ENCODE measurements around the gene MAGI2.

Gene MAGI2

DNA sequence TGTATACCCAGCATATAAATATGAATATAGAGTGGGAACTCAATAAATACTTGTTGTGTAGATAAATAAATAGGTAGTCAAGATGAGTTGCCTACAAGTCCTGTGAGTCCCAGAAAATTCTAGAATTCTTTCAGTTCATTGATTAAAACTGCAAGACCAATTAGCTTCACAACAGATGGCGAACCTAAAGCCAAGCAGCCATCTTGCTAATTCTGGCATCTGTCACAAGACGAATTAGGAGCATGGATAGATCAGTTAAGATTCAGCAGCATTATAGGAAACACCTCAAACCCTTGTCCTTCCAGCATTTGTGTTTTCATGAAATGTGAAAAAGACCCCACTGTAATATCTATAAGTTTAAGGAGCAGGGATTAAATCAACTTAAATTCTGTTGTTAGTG lies 552.7 kb downstream of the MAGI2 start:
- no peak for DNase-seq

DNA sequence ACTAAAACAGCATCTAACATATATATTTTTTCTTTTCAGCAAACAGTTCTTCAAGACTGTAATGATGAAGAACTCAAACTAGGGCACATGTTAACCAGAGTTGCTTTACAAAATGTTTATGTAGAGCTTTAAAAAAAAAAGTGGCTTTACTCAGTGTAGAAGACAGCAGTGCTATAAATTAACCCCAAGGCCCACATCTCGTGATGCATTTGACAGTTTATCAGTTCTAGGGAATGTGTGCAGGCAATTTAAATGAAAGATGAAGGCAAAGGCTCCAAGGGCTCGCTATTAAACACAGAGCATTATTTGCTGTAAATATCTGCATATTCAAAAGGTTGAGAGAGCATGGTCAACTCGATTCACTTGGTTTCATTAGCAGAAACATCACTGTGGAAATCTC lies 558.1 kb downstream of the MAGI2 start:
- no peak for DNase-seq

DNA sequence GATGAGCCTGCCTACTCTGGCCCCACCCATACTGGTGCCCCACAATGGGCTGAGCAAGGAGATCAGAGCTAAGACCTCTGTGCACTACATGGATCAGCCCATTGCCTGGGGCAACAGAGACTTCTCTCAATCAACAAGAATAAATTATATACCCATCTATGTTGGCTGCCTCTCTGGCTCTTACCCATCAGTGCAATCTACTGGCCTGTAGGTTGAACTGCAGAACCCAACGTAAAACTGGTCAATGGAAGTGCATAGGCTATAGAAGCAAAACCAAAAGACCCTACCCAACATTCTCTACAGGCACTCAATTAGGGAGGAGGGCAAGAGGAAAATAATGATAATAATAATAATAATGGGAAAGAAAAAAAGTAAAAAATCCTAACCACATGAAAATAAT lies 574.3 kb downstream of the MAGI2 start:
- no peak for DNase-seq

DNA sequence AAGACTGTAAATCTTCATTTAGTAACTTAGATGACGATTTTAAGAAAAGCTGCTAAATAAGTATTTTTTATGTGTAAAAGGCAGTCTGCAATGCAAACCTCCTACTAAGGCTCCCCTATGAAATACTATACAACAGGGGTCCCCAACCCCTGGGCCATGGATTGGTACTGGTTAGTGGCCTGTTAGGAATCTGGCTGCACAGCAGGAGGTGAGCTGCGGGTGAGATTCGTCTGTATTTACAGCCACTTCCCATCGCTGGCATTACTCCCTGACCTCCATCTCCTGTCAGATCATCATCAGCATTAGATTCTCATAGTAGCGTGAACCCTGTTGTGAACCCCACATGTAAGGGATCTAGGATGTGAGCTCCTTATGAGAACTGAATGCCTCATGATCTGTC lies 580.4 kb downstream of the MAGI2 start:
- no peak for DNase-seq

DNA sequence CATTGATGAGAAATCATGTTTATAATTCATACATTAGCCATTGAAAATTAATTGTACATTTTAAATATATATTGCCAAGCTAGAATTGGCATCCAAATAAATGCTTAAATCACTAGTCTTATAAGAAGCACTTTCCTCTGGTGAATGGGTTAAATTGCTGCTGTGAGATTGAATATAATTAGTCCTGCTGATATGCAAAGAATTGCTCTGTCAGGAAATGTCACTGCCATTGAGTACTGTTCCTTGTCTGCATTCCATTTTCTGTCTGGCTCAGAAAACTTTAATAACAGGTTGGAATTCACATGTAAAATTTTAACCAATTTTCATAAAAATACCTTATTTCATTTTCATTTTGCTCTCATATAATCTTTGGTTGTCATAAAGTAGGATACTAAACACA lies 589.1 kb downstream of the MAGI2 start:
- no peak for DNase-seq

DNA sequence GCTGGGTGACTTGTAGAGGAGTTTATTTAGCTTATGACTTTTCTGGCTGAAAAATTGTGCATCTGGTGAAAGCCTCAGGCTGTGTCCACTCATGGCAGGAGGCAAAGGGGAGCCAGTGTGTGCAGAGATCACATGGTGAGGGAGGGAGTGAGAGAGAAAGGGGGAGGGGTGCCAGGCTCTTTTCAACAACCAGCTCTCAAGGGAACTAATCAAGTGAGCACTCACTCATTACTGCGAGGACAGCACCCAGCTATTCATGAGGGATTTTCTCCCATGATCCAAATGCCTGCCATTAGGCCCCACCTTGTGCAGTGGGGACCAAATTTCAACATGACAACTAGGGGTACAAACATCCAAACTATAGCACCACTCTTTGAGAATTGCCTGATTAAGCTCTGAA lies 590.2 kb downstream of the MAGI2 start:
- no peak for DNase-seq

DNA sequence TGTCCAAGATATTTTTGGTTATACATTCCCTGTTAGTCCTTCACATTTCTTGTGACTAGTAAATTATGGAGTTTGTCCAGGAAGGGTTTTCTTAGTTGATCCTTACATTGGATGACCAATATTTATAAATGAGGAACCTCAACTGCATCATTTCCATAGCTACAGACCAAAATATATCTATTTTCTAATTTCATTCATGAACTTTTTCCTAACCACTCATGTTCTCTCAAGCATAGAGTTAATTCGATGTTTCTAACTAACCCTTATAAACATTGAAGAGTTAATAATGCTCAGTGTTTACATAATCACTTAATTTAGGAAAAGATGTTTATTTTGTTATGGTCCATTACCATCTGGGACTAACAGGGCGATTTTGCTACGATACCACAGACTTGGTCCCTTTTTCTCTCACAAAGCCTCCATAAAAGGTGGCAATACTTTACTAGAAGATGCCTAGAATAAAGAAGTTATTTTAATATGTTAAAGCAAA lies 591.0 kb downstream of the MAGI2 start:
- DNase-seq = no peak

DNA sequence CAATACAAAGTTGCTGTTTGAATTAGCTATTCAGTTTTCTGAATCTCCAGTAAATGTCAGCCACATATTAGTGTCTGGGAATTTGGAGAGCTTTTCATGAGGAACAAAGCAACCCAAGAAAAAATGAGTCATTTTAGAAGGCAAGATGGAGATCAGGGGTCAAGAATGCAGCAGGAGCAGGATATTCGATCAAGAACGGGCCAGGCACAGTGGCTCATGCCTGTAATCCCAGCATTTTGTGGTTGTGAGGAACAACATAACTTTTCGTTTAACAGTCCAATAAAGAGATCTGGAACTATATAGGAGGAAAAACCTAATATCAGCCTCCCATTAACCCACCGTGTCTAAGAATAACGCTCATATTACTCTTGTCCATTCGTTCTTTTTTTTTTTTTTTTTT lies 600.5 kb downstream of the MAGI2 start:
- DNase-seq = no peak

DNA sequence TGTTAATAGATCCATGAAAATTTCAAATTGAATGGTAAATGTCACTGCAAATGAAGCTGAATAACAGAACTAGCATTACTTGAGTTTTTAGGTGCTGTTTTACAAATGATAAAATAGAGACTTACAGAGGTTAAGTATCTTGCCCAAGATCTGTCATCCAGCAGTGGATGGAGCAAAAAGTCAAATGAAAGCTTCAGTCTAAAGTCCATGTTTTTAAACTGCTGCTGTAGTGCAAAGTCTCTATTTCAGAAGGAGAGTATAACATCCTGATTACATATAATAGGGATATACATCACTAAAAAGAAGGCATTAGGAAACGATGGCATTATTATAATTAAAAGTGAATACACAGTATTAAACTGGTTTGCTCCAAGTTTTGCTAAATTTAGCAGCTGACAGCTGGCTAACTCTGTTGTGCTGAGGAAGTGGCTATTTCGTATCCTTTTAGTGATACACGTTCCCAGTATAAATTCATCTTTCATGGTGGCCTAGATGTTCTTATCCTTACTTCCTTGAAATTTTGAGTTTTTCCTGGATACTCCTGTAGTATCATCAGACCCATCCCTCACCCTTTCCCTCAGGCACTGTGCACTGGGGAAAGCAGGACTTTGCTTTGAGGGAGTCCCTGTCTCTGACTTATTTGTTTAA lies 603.2 kb downstream of the MAGI2 start:
- DNase-seq = no peak

DNA sequence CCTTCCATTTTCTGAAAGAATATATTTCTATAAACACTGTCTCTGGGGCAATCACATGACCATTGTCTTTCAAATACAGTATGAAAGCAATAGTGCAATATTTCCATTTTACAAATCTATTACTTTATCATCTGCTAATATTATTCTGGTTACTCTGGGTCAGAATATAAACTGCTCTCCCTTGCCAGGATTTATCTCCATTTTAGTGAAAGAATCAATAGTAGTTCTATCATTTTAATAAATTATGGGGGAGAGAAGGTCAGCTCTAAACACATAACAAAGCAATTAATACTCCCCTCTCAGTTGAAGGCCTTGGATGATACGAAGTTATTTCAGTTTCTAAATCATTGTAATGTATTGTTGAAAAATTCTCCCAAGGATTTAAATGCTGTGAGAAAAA lies 608.3 kb downstream of the MAGI2 start:
- DNase-seq = no peak

DNA sequence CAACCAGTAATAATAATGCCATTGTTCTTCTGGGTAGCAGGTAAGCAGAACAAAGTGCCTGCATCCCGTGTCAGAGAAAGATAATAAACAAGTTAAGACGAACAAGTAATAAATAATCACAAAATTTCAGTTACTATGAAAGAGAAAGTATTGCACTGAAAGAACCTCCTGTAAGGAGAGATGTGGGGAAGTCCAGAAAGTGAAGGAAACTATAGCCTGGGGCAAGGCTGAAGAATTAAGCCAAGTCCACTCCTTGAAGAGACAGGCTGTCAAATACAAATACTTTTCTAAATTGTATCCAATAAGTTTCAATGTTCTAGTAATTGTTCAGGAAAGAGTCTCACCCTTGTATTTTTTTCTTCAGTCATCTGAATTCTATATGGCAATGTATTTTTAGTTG lies 611.4 kb downstream of the MAGI2 start:
- no peak for DNase-seq

DNA sequence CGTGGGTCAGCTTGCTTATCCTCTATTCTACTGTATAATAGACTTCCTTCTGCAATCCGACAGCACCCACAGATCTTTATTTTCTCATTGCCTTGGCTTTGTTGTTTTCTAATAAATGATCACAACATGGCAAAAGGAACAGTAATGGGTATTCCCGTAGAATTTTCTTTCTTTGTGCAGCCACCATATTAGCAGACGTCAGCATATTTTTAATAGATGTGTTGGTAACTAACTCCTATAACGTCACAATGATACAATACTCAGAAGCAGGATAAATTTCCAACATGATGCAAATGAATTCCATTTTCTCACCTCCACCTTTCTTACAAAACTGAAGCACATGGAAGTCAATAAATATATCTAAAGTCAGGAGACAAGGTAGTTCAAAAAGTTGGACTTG lies 617.6 kb downstream of the MAGI2 start:
- DNase-seq = no peak

DNA sequence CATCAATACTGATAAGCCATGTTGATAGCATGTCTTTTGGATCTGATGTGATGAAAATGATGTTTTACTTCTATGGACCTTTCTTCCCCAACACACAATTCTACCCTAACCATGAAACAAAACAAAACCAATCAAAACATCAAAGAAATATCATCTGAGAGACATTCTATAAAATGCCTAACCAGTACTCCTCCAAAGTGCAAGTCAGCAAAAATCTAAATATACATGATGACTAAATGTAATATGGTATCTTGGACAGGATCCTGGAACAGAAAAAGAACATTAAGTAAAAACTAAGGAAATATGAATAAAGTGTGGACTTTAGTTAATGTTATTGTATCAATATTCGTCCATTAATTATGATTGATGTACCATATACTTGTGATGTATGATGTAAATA lies 625.1 kb downstream of the MAGI2 start:
- DNase-seq = no peak

DNA sequence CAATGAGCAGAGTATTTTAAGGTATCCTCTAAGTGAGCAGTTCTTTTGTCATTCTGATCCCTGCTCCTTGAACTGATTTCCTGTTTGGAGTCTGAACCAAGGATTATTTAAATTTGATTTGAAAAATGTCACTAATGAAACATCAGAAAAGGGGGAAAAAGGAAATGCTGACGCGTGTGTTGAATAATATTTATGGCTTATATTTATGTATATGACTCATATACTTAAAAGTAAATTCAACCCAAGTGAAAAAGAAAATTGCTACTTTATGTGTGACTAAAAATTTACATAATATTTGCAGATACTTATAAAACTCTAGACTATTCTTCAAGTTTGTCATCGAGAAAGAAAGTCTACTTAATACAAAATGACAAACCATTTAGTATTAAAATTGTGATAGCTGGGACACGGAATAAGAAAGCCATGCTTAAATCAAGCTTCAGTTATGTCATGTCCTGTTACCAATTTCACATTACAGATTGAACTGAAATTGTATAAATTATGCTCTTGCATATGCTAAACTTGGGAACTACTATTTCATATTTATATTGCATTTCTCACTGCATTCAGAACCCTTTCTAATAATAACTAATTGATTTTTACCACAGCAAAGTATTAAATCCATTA lies 649.9 kb downstream of the MAGI2 start:
- no peak for DNase-seq

DNA sequence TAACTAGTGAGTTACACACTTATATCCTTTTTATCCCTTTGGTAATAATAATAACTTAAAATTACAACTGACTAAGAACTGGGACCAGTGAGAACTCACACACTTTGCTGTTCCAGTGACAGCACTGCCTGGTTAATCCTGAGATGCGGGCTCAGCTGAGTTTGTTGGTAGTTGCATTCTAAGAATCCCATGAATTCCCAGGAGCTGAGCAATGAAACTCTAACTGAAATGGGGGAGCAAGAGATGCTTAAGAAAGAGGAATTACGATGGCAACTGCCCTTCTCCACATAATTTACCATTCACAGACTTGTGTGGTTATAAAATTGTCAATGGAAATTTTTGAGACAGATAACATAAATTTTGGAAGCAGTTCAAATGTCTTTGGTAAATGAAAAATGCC lies 659.4 kb downstream of the MAGI2 start:
- DNase-seq = no peak

DNA sequence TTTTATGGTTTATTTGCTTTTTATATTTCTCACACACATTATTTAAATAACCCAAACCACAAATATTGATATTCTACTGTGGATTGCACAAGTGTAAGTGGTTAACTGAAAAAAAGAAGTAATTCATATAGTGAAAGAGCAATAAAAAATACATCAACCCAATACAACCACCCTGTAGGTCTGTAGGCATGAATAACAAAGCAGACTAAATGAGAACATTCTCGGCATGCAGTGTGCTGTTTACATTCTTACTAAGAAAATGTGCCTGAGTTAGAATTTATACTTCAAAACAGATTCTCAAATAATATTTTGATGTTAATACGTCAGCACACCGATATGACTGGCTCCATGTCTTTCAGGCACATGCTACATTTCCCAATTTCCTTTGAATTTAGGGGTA lies 660.8 kb downstream of the MAGI2 start:
- no peak for DNase-seq

DNA sequence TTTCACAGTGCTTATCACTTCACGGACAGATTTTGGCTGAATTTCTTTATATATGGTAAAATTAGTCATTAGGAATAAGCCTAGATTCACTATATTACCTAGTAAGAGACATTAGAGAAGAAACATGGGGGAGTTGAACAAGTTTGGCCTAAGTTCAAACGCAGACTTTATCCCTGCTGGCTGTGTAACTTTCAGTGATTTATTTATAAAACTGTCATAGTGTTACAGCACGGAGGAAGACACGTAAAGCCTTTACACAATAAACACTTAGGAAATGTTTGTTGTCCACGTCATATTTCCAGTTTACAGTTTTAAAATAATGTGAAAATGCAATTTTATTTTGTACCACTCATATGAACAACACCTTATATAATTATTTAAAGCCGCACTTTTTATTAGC lies 661.5 kb downstream of the MAGI2 start:
- no peak for DNase-seq

DNA sequence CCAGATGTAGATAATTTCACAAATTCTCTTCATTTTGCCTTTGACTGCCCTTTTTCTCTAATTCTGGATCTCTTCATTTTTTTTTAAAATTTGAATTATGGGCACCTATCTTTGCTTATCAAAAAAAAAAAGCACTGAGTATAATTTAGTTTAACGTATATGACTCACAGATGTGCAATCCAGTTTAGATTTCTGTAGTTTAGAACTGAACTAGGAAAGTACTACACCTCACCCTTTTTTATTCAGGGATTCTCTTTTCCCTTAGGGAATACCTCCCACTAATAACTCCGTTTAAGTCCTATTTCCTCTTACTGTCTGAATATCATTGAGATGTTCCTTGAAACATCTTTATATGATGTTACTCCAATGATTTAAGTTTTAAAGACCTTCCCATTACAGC lies 665.0 kb downstream of the MAGI2 start:
- no peak for DNase-seq

DNA sequence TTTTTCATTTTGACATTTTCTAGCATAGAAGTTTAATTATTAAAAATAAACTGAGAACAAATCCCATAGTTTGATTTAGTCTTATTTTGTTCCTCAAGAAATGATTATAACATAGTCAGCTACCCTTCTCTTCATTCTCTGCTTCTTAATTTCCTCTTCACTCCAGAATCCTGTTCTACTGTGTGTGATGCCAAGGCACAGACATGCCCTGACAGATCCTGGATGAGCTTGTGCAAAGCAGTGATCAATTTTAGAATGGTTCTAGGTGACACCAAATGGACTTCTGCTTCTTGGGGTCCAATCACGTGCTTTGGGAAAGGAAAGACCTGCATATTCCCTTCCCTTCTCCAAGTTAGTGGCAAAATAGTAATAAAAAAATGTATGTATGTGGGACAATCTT lies 665.6 kb downstream of the MAGI2 start:
- DNase-seq = no peak

DNA sequence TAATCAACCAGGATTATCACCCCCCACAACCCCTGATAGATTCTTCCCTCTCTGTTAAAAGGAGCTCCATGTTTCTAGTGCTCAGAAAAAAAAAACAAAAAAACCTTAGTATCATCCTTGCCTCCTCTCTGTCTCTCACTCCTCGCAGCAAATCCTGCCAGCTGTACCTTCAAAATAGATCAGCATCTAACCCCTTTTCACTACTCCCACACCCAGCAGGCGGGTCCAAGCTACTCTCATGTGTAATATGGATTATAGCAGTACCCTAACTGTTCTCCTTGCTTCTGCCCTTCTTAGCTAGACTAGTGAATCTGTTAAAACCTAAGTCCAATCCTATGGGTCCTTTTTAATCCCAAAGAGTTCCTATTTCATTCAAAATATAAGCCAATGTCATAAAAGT lies 667.4 kb downstream of the MAGI2 start:
- no peak for DNase-seq

DNA sequence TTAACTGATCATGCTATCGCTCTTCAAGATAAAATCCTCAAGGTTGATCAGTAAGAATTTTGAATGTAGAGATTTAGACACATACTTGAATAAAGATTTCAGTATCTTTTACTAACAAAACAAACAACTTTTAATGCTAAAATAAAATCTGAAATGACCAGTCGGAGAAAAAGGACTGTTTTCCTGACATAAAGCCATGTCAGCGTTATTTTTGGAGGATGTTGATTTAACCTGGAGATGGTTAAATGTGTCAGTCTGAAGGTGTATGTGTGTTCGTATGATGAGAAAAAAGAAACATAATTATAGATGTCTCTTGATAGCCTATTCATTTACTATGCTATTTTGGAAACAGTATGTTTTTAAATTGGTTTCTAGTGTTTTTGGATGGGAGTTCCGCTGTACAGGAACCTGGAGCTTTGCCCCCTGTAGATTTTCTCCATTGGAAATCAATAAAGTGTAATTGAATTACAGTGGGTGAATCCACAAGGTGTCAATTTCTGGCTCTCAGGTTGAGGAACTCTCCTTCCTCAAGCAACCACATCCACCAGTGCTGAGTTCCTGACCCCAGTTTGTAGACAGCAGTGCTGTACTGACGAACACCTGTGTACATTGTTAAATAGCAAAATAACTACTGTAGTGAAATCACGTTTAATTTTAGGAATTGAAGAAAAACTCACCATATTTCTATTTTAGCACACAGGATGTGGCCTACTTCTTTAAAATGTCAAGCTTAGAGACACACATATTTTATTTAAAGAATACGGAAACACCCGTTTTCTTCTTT lies 670.1 kb downstream of the MAGI2 start:
- no peak for DNase-seq

DNA sequence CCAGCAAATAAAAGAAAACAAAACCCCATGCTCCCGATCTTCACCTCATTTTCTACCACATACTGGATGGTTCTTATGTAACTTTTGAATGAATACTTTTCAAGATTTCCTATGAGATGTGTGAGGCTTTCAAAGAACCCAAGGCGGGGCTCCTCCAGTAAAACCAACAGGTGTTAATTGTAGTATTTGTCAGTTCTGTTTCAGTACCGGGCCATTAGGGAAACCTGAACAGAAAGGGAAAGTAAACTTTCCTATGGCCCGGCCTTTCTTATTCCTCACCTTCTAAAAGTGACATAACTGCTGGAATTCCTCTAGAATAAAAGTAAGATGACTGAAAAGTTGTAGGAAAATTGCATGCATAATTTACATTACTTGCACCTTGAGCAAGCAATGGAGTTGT lies 672.9 kb downstream of the MAGI2 start:
- no peak for DNase-seq

DNA sequence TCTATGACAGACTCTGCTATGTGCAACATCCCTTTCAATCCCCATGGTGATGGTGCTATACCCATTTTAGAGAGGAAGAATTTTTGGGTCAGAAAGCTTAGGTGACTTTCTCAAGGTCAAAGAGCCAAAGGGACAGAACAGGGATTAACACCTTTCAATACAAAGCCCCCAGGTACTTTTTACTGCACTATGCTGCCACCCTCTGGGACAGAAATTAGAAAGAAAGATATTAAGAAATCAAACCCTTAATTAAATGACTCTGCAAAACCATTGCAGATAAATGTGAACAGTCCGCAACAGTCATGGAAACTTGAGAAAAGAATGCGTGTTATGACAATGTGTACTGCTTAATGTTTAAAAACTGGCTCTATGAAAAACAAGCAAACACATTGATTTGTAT lies 673.7 kb downstream of the MAGI2 start:
- DNase-seq = no peak

DNA sequence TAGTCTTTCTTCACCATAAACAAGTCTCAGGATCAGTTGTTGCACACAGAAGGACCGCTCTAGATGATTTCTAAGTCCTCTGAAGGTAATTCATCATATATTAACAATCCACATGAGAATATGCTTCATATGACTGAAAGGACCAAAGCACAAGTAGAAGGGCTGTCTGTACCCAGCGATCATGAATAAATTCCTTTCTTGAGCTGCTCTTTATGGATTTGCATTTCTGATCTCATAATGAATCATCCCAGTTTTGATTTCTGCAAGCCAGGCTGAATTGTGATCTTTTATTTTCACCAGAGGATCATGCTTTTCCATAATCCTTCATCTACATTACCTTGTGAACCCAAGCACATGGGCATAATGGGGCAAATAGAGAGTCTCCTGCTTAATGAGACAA lies 675.6 kb downstream of the MAGI2 start:
- no peak for DNase-seq
